ENCODE data around the gene VAV2.

DNA sequence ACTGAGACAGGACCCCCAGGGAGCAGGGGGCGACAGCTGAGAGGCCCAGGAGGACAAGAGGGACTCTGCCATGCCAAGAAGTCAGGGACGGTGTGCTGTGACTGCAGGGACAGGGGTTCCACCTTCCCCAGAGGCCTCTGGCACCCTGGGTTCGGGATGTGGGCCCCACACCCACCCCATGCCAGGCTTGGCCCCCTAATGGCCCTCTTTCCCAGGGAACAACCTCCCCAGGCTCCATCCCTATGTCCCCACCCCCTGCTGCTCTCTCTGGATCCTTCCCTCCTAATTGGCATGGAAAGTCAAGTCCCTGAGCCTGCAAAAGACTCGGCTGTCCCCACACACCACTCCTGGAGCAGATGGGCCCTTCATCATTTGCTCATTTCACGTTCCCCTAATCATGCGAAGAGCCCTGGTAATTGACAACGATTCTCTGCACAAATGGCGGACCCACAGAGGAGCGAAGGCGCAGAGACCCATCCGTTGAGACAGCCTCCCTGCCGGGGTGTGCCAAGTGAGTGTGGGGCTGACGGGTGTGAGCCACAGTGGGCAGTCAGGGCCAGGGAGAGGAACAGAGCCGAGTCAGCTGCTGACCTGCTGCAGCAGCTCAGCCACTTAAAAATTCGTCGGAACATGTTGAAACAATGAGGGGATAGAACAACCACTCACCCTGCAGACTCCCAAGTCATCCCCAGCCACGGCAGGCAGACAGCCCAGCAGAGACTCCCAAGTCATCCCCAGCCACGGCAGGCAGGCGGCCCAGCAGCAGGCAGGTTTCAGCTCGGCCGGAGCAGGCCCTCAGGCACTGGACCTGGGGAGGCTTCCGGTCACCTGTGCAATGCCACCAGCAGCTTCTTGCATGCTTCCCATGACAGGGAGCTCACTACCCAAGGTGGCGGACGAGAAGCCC is 109.0 kb downstream of the VAV2 start:
- no peak for TF ChIP-seq RFX5 (IDR thresholded peaks at IDR 0.05)
- TF ChIP-seq, protein P1, sequence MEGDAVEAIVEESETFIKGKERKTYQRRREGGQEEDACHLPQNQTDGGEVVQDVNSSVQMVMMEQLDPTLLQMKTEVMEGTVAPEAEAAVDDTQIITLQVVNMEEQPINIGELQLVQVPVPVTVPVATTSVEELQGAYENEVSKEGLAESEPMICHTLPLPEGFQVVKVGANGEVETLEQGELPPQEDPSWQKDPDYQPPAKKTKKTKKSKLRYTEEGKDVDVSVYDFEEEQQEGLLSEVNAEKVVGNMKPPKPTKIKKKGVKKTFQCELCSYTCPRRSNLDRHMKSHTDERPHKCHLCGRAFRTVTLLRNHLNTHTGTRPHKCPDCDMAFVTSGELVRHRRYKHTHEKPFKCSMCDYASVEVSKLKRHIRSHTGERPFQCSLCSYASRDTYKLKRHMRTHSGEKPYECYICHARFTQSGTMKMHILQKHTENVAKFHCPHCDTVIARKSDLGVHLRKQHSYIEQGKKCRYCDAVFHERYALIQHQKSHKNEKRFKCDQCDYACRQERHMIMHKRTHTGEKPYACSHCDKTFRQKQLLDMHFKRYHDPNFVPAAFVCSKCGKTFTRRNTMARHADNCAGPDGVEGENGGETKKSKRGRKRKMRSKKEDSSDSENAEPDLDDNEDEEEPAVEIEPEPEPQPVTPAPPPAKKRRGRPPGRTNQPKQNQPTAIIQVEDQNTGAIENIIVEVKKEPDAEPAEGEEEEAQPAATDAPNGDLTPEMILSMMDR (IDR thresholded peaks at IDR 0.05), result no peak
- no peak for TF ChIP-seq RAD21 (conservative IDR thresholded peaks at IDR 0.05 in 1 of 2, IDR thresholded peaks at IDR 0.05 in 1 of 2)
- TF ChIP-seq KDM1A (IDR thresholded peaks at IDR 0.05; ENCODE audit: low read depth), result no peak
- TF ChIP-seq, protein P2, sequence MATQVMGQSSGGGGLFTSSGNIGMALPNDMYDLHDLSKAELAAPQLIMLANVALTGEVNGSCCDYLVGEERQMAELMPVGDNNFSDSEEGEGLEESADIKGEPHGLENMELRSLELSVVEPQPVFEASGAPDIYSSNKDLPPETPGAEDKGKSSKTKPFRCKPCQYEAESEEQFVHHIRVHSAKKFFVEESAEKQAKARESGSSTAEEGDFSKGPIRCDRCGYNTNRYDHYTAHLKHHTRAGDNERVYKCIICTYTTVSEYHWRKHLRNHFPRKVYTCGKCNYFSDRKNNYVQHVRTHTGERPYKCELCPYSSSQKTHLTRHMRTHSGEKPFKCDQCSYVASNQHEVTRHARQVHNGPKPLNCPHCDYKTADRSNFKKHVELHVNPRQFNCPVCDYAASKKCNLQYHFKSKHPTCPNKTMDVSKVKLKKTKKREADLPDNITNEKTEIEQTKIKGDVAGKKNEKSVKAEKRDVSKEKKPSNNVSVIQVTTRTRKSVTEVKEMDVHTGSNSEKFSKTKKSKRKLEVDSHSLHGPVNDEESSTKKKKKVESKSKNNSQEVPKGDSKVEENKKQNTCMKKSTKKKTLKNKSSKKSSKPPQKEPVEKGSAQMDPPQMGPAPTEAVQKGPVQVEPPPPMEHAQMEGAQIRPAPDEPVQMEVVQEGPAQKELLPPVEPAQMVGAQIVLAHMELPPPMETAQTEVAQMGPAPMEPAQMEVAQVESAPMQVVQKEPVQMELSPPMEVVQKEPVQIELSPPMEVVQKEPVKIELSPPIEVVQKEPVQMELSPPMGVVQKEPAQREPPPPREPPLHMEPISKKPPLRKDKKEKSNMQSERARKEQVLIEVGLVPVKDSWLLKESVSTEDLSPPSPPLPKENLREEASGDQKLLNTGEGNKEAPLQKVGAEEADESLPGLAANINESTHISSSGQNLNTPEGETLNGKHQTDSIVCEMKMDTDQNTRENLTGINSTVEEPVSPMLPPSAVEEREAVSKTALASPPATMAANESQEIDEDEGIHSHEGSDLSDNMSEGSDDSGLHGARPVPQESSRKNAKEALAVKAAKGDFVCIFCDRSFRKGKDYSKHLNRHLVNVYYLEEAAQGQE (IDR thresholded peaks at IDR 0.05), result no peak
- TF ChIP-seq CEBPB (IDR thresholded peaks at IDR 0.05), result no peak
- TF ChIP-seq JUN (IDR thresholded peaks at IDR 0.05), result no peak
- no peak for TF ChIP-seq HDAC2 (IDR thresholded peaks at IDR 0.05)
- no peak for TF ChIP-seq PHF8 (IDR thresholded peaks at IDR 0.05; ENCODE audit: borderline replicate concordance, low read depth)
- TF ChIP-seq POLR2AphosphoS2 (conservative IDR thresholded peaks at IDR 0.05; ENCODE audit: low read length), result no peak
- no peak for TF ChIP-seq POLR2A (IDR thresholded peaks at IDR 0.05; ENCODE audit: low read length)
- no peak for TF ChIP-seq EP300 (IDR thresholded peaks at IDR 0.05)

Measured in A549 (cell line).